Kidney epithelial cell (primary cell): Measurements from ENCODE around the gene ADPRH. TPM values are rescaled to one million over a fixed set of nuclear protein-coding genes. Genes with fewer than 3 reads are reported as not detected.

ENCODE experiments used
- DNase-seq: peaks from one replicate; pipeline ENCODE4 v3.0.0-alpha.2; 2010; ENCODE audit warnings: low read depth
- H3K27me3 ChIP-seq: 2 replicates; pipeline ENCODE4 v1.6.0; 2011; ENCODE audit warnings: low read length; ENCODE audit not compliant: control insufficient read depth, insufficient read depth
- H3K36me3 ChIP-seq: 2 replicates; pipeline ENCODE4 v1.5.1; 2011; ENCODE audit warnings: low read length; ENCODE audit not compliant: control insufficient read depth, insufficient read depth
- H3K4me3 ChIP-seq: 2 replicates; pipeline ENCODE4 v1.5.1; 2011; ENCODE audit warnings: low read depth, mild to moderate bottlenecking, control low read depth, low read length
- CTCF ChIP-seq: IDR thresholded peaks from 2 replicates; pipeline ENCODE4 v1.5.1; 2011; ENCODE audit warnings: mild to moderate bottlenecking, moderate library complexity, low read length, control low read depth, inconsistent platforms; ENCODE audit not compliant: insufficient read depth, poor library complexity, severe bottlenecking
- total RNA-seq: library from RNA; depleted of rRNA; stranded (reverse); fragments of >200 nt; gene quantifications from 2 replicates; pipeline ENCODE4 v1.2.3, GENCODE V29; 2015

The ADPRH gene
- total RNA-seq, 1 donor from 2014 or later: 7.3 TPM

- Histone ChIP-seq H3K36me3 (no peaks in the 10 kb centered on the region), H3K4me3 (no peak overlapping the region), H3K27me3 (no peaks in the 10 kb centered on the region)
- no peak for DNase-seq
- TF ChIP-seq CTCF: no peak
Observed at GRCh38 chr3:119624002-119624720, 44.9 kb downstream of the ADPRH start.

- H3K4me3 ChIP-seq: no peak overlapping the region
- no peaks in the 10 kb centered on the region for H3K36me3 ChIP-seq
- TF ChIP-seq CTCF: no peak
- DNase-seq: no peak
- H3K27me3 ChIP-seq: no peaks in the 10 kb centered on the region
Observed at GRCh38 chr3:119625451-119626153, 46.3 kb downstream of the ADPRH start.

GRCh38 chr3:119626196-119626595, 46.9 kb downstream of the ADPRH start:
- no peak for DNase-seq
- Histone ChIP-seq H3K36me3 (no peaks in the 10 kb centered on the region), H3K4me3 (no peak overlapping the region), H3K27me3 (no peaks in the 10 kb centered on the region)
- no peak for TF ChIP-seq CTCF

GRCh38 chr3:119627461-119627860, 48.2 kb downstream of the ADPRH start:
- TF ChIP-seq CTCF: no peak
- H3K4me3 ChIP-seq: no peak overlapping the region
- no peaks in the 10 kb centered on the region for H3K27me3 ChIP-seq
- DNase-seq: no peak
- H3K36me3 ChIP-seq: no peaks in the 10 kb centered on the region

- H3K4me3 ChIP-seq: no peak overlapping the region
- TF ChIP-seq CTCF: no peak
- no peak for DNase-seq
- no peaks in the 10 kb centered on the region for H3K27me3 ChIP-seq
- H3K36me3 ChIP-seq: no peaks in the 10 kb centered on the region
Observed at GRCh38 chr3:119628390-119628789, 49.1 kb downstream of the ADPRH start.

- Histone ChIP-seq H3K36me3 (no peaks in the 10 kb centered on the region), H3K27me3 (no peaks in the 10 kb centered on the region), H3K4me3 (no peak overlapping the region)
- TF ChIP-seq CTCF: no peak
- no peak for DNase-seq
Observed at GRCh38 chr3:119628816-119629445, 49.6 kb downstream of the ADPRH start.
